Thoracic aorta (tissue), 2 donors: ENCODE results near the gene NGRN. TPM values are rescaled to one million over a fixed set of nuclear protein-coding genes. Genes with fewer than 3 reads are reported as not detected.

ENCODE experiments used
- ATAC-seq: fragments of 150-250 bp; one replicate; pipeline ENCODE4 v1.8.0; 2017; ENCODE audit warnings: low read depth; ENCODE audit not compliant: insufficient number of reproducible peaks, low FRiP score
- DNase-seq: peaks from one replicate; pipeline ENCODE4 v3.0.0-alpha.2; 2020; ENCODE audit warnings: low spot score
- H3K27ac ChIP-seq, 2 donors: fragments of 200-600 bp; sonication (generic); 1 replicate in 1 of 2; 2 replicates in 1 of 2; pipeline ENCODE4 v1.5.1; 2016; ENCODE audit warnings: mild to moderate bottlenecking in 2 of 2, moderate library complexity in 2 of 2
- H3K27me3 ChIP-seq: fragments of 200-600 bp; sonication (generic); replicated peaks from 2 replicates; pipeline ENCODE4 v1.6.0; 2016; ENCODE audit warnings: mild to moderate bottlenecking; ENCODE audit not compliant: insufficient read depth
- H3K36me3 ChIP-seq: fragments of 200-600 bp; sonication (generic); one replicate; pipeline ENCODE4 v1.5.1; 2016
- H3K4me1 ChIP-seq, 2 donors: fragments of 200-600 bp; sonication (generic); 1 replicate in 1 of 2; 2 replicates in 1 of 2; pipeline versions ENCODE4 v1.5.1 to v1.6.0; 2016; ENCODE audit warnings: low read depth in 2 of 2, mild to moderate bottlenecking in 1 of 2; ENCODE audit not compliant: control insufficient read depth in 1 of 2
- H3K4me3 ChIP-seq: fragments of 200-600 bp; sonication (generic); 2 replicates; pipeline ENCODE4 v1.5.1; 2016; ENCODE audit warnings: mild to moderate bottlenecking
- H3K9me3 ChIP-seq: fragments of 200-600 bp; sonication (generic); 2 replicates; pipeline ENCODE4 v1.5.1; 2016
- CTCF ChIP-seq: fragments of 200-600 bp; sonication (generic); IDR thresholded peaks from one replicate; pipeline ENCODE4 v1.5.1; 2019; ENCODE audit warnings: antibody characterized with exemption
- total RNA-seq, 2 donors: library from RNA; depleted of rRNA; stranded (reverse); fragments of >200 nt; gene quantifications; one replicate each; pipeline versions ENCODE4 v1.1.0 to v1.2.3, GENCODE V29; 2016

The NGRN gene
- total RNA-seq, 2 donors from 2014 or later, result 63.5 to 97.5 TPM

GRCh38 chr15:90261811-90262210 lies 3.7 kb upstream of the NGRN start:
- TF ChIP-seq CTCF, result no peak
- Histone ChIP-seq H3K9me3 (no peaks in the 10 kb centered on the region), H3K4me3 (no peak overlapping the region), H3K27ac (no peak overlapping the region), H3K27me3 (no peaks in the 10 kb centered on the region), H3K36me3 (no peaks in the 10 kb centered on the region), H3K4me1 (peaks cover 10 to 15% of the 10 kb centered on the region in 2 donors)
- ATAC-seq, result no peak
- DNase-seq, result no peak

- H3K4me1 ChIP-seq, result peaks cover 17 to 21% of the 10 kb centered on the region in 2 donors
- no peak overlapping the region for H3K27ac ChIP-seq
- no peaks in the 10 kb centered on the region for H3K36me3 ChIP-seq
- no peaks in the 10 kb centered on the region for H3K9me3 ChIP-seq
- ATAC-seq, result no peak
- H3K4me3 ChIP-seq, result no peak overlapping the region
- no peak for TF ChIP-seq CTCF
- DNase-seq, result no peak
- H3K27me3 ChIP-seq, result no peaks in the 10 kb centered on the region
These were observed 3.0 kb upstream of the NGRN start for GRCh38 chr15:90262426-90262825.

- no peak for TF ChIP-seq CTCF
- Histone ChIP-seq H3K27me3 (no peaks in the 10 kb centered on the region), H3K27ac (peak overlapping the region; percentile 90 to 97), H3K9me3 (no peaks in the 10 kb centered on the region), H3K4me1 (peaks cover 31 to 40% of the 10 kb centered on the region in 2 donors), H3K4me3 (peak overlapping the region; percentile 93), H3K36me3 (no peaks in the 10 kb centered on the region)
- DNase-seq (no peak), ATAC-seq (no peak)
These were observed 801 bp upstream of the NGRN start for GRCh38 chr15:90264671-90265070.

GRCh38 chr15:90266061-90266431 lies 574 bp downstream of the NGRN start:
- Histone ChIP-seq H3K27me3 (no peaks in the 10 kb centered on the region), H3K9me3 (no peaks in the 10 kb centered on the region), H3K27ac (peak overlapping the region; percentile 90 to 97), H3K36me3 (peaks cover 8% of the 10 kb centered on the region), H3K4me1 (peaks cover 31 to 53% of the 10 kb centered on the region in 2 donors), H3K4me3 (peak overlapping the region; percentile 93)
- no peak for TF ChIP-seq CTCF
- DNase-seq (no peak), ATAC-seq (no peak)

- Histone ChIP-seq H3K36me3 (peaks cover 12% of the 10 kb centered on the region), H3K4me3 (peak overlapping the region; percentile 93), H3K27me3 (no peaks in the 10 kb centered on the region), H3K27ac (peak overlapping the region; percentile 90 to 97), H3K9me3 (no peaks in the 10 kb centered on the region), H3K4me1 (peaks cover 31 to 53% of the 10 kb centered on the region in 2 donors)
- ATAC-seq (no peak), DNase-seq (no peak)
- no peak for TF ChIP-seq CTCF
These were observed 1.0 kb downstream of the NGRN start for GRCh38 chr15:90266485-90266884.
